ENCODE results near the gene SAP25.

DNA sequence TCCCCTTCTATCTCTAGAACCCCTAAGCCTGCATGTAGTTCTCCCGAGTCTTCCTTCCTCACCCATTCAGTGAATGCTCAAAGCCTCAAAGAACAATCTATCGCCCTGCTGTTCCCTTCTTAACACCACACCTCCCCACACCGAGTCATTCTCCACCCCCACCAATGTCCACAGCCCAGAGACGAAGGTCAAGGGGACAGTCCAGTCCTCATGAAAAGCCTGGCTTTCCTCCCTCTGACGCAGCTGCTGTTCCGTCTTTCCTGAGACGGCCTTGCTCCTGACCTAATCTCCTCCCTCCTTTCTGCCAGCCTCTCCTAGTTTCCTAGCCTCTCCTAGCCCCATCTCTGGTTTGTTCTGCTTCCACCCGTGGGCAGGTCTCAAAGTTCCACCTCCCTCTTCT lies 47.9 kb upstream of the SAP25 start:
- TF ChIP-seq CEBPB (IDR thresholded peaks at IDR 0.05; ENCODE audit: low read depth) = no peak
- TF ChIP-seq SIN3A (IDR thresholded peaks at IDR 0.05; ENCODE audit: low read depth) = no peak
- TF ChIP-seq EZH2phosphoT487 (IDR thresholded peaks at IDR 0.05; ENCODE audit: borderline replicate concordance) = no peak
- TF ChIP-seq TCF7L2 (IDR thresholded peaks at IDR 0.05; ENCODE audit: borderline replicate concordance, extremely low read depth, insufficient read depth, insufficient read length) = no peak
- no peak for TF ChIP-seq YY1 (IDR thresholded peaks at IDR 0.05; ENCODE audit: extremely low read depth, insufficient replicate concordance, low read depth, low read length)
- TF ChIP-seq, protein P1, sequence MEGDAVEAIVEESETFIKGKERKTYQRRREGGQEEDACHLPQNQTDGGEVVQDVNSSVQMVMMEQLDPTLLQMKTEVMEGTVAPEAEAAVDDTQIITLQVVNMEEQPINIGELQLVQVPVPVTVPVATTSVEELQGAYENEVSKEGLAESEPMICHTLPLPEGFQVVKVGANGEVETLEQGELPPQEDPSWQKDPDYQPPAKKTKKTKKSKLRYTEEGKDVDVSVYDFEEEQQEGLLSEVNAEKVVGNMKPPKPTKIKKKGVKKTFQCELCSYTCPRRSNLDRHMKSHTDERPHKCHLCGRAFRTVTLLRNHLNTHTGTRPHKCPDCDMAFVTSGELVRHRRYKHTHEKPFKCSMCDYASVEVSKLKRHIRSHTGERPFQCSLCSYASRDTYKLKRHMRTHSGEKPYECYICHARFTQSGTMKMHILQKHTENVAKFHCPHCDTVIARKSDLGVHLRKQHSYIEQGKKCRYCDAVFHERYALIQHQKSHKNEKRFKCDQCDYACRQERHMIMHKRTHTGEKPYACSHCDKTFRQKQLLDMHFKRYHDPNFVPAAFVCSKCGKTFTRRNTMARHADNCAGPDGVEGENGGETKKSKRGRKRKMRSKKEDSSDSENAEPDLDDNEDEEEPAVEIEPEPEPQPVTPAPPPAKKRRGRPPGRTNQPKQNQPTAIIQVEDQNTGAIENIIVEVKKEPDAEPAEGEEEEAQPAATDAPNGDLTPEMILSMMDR (IDR thresholded peaks at IDR 0.05 in 2 of 3, conservative IDR thresholded peaks at IDR 0.05 in 1 of 3; ENCODE audit: borderline replicate concordance in 1 of 3, insufficient read depth in 1 of 3, low read depth in 2 of 3, low read length in 2 of 3) = no peak

Data from HCT116 (cell line).